SU-DHL-6 (cell line): Measurements from ENCODE around the gene MVP.
"Not testable (repeated sequence)": the region's sequence is repeated elsewhere in the genome, so short reads cannot be mapped to it uniquely, and the experiment has no call there.

Source experiments
- H2AFZ ChIP-seq: fragments of 200-600 bp; sonication (generic); 2 replicates; pipeline ENCODE4 v1.6.1; 2014; ENCODE audit warnings: low read depth, mild to moderate bottlenecking, moderate library complexity, mixed read lengths, antibody characterized with exemption, low read length; ENCODE audit not compliant: severe bottlenecking
- H3F3A ChIP-seq: fragments of 200-600 bp; shearing (Covaris generic); 2 replicates; pipeline ENCODE4 v1.6.0; 2016; ENCODE audit warnings: antibody characterized with exemption, mild to moderate bottlenecking; ENCODE audit not compliant: insufficient read depth
- H3K27ac ChIP-seq: fragments of 200-600 bp; sonication (generic); 2 replicates; pipeline ENCODE4 v1.5.1; 2016; ENCODE audit warnings: low read depth, mild to moderate bottlenecking, low read length, moderate library complexity, mixed read lengths
- H3K27me3 ChIP-seq: fragments of 200-600 bp; sonication (generic), shearing (Covaris generic); 2 replicates; pipeline ENCODE4 v1.6.0; 2014; ENCODE audit warnings: mild to moderate bottlenecking, low read length
- H3K36me3 ChIP-seq: fragments of 200-600 bp; sonication (generic); 2 replicates; pipeline ENCODE4 v1.6.1; 2014; ENCODE audit warnings: mild to moderate bottlenecking, low read length, mixed read lengths
- H3K4me2 ChIP-seq: fragments of 300-600, 200-600 bp; shearing (Covaris generic), sonication (generic); 2 replicates; pipeline ENCODE4 v1.6.0; 2014; ENCODE audit warnings: low read length, low read depth, mild to moderate bottlenecking; ENCODE audit not compliant: poor library complexity, severe bottlenecking
- H3K4me3 ChIP-seq: fragments of 200-600 bp; sonication (generic); 2 replicates; pipeline ENCODE4 v1.5.1; 2014; ENCODE audit warnings: antibody characterized with exemption, low read length, mild to moderate bottlenecking, mixed read lengths; ENCODE audit not compliant: insufficient read depth, poor library complexity, severe bottlenecking
- H3K79me2 ChIP-seq: fragments of 200-600 bp; sonication (generic); 2 replicates; pipeline ENCODE4 v1.6.1; 2014; ENCODE audit warnings: mild to moderate bottlenecking, low read length, moderate library complexity; ENCODE audit not compliant: insufficient read depth
- H3K9ac ChIP-seq: fragments of 200-600 bp; sonication (generic); 2 replicates; pipeline ENCODE4 v1.7.0; 2014; ENCODE audit warnings: mild to moderate bottlenecking, low read length
- H3K9me2 ChIP-seq: fragments of 200-600 bp; sonication (generic); replicated peaks from 2 replicates; pipeline ENCODE4 v1.6.1; 2014; ENCODE audit warnings: low read length; ENCODE audit not compliant: insufficient read depth
- H3K9me3 ChIP-seq: fragments of 200-600 bp; sonication (generic); 2 replicates; pipeline ENCODE4 v1.6.1; 2014; ENCODE audit warnings: low read length, mixed read lengths; ENCODE audit not compliant: insufficient read depth
- H4K20me1 ChIP-seq: fragments of 200-600 bp; sonication (generic); 2 replicates; pipeline ENCODE4 v1.6.1; 2014; ENCODE audit warnings: low read depth, mild to moderate bottlenecking, antibody characterized with exemption, low read length, moderate library complexity, mixed read lengths
- CTCF ChIP-seq: fragments of 200-600 bp; sonication (generic); IDR thresholded peaks from one replicate; pipeline ENCODE4 v1.5.1; 2017; ENCODE audit warnings: antibody characterized with exemption, mild to moderate bottlenecking, low read length, moderate library complexity; ENCODE audit not compliant: insufficient read depth, poor library complexity, severe bottlenecking
- EZH2phosphoT487 ChIP-seq: fragments of 200-600 bp; sonication (generic), shearing (Covaris generic); conservative IDR thresholded peaks from 2 replicates; pipeline ENCODE4 v1.6.1; 2018; ENCODE audit warnings: mild to moderate bottlenecking, antibody characterized with exemption, low read length, moderate library complexity, mixed read lengths

Gene MVP

GRCh38 chr16:29868396-29869009, 48.2 kb downstream of the MVP start:
- Histone ChIP-seq H3K4me2 (no peak overlapping the region), H3K9me2 (no peaks in the 10 kb centered on the region), H2AFZ (no peak overlapping the region), H3K79me2 (no peaks in the 10 kb centered on the region), H3F3A (no peaks in the 10 kb centered on the region), H3K9ac (no peak overlapping the region), H3K27me3 (no peaks in the 10 kb centered on the region), H3K9me3 (no peaks in the 10 kb centered on the region), H4K20me1 (no peaks in the 10 kb centered on the region), H3K27ac (no peak overlapping the region), H3K4me3 (no peak overlapping the region), H3K36me3 (no peaks in the 10 kb centered on the region)
- TF ChIP-seq CTCF, result no peak
- no peak for TF ChIP-seq EZH2phosphoT487

- H3K27me3 ChIP-seq, H3K36me3 ChIP-seq, H3K9me3 ChIP-seq, H2AFZ ChIP-seq, H3K9ac ChIP-seq, H3K4me2 ChIP-seq, H3K9me2 ChIP-seq, H3K27ac ChIP-seq, H3K79me2 ChIP-seq, H3F3A ChIP-seq, H3K4me3 ChIP-seq, H4K20me1 ChIP-seq: not testable (repeated sequence)
These were observed 48.8 kb downstream of the MVP start for GRCh38 chr16:29869067-29869466.

GRCh38 chr16:29871822-29872546, 51.7 kb downstream of the MVP start:
- Histone ChIP-seq H3K27ac (no peak overlapping the region), H3K9me2 (no peaks in the 10 kb centered on the region), H3K27me3 (no peaks in the 10 kb centered on the region), H3K36me3 (no peaks in the 10 kb centered on the region), H2AFZ (no peak overlapping the region), H3K9me3 (no peaks in the 10 kb centered on the region), H3F3A (no peaks in the 10 kb centered on the region), H3K79me2 (no peaks in the 10 kb centered on the region), H3K4me2 (no peak overlapping the region), H3K4me3 (no peak overlapping the region), H3K9ac (no peak overlapping the region), H4K20me1 (no peaks in the 10 kb centered on the region)
- TF ChIP-seq EZH2phosphoT487, result no peak
- no peak for TF ChIP-seq CTCF

- Histone ChIP-seq H3K79me2 (no peaks in the 10 kb centered on the region), H3K4me2 (no peak overlapping the region), H3K27ac (no peak overlapping the region), H3K36me3 (no peaks in the 10 kb centered on the region), H3K9me3 (no peaks in the 10 kb centered on the region), H3K9ac (no peak overlapping the region), H3F3A (no peaks in the 10 kb centered on the region), H3K27me3 (no peaks in the 10 kb centered on the region), H3K4me3 (no peak overlapping the region), H4K20me1 (no peaks in the 10 kb centered on the region), H3K9me2 (no peaks in the 10 kb centered on the region), H2AFZ (no peak overlapping the region)
- TF ChIP-seq CTCF, result no peak
- TF ChIP-seq EZH2phosphoT487, result no peak
These were observed 53.1 kb downstream of the MVP start for GRCh38 chr16:29873319-29873718.
